CD4-positive, alpha-beta T cell (primary cell): Measurements from ENCODE around the gene PEF1. TPM values are rescaled to one million over a fixed set of nuclear protein-coding genes. Genes with fewer than 3 reads are reported as not detected.

Experiments
- ATAC-seq: fragments of 200-7000 bp; cut with Tn5 transposase; one replicate; pipeline ENCODE4 v1.10.0; 2022; ENCODE audit warnings: mild to moderate bottlenecking; ENCODE audit not compliant: poor library complexity
- CTCF ChIA-PET: fragments of 350-600 bp; sonication (Branson Sonifier 250); formaldehyde crosslinking; loops from one replicate; lab custom pipeline; 2021; ENCODE audit warnings: antibody characterized with exemption, inconsistent platforms; lab: Charles Lee
- POLR2A ChIA-PET: fragments of 350-600 bp; sonication (Branson Sonifier 250); formaldehyde crosslinking; loops from one replicate; lab custom pipeline; 2021; ENCODE audit warnings: antibody characterized with exemption, inconsistent platforms; lab: Charles Lee
- DNase-seq, 14 experiments: peaks; one replicate each; pipeline ENCODE4 v3.0.0-alpha.2; 2013 to 2020; ENCODE audit warnings: mixed read lengths in 2 of 14
- H3K27ac ChIP-seq, 2 donors: one replicate each; pipeline versions ENCODE4 v1.5.1 to v1.7.0; 2013; ENCODE audit warnings: low read length in 2 of 2, low read depth in 1 of 2, mild to moderate bottlenecking in 1 of 2
- H3K27me3 ChIP-seq, 2 experiments: 1 replicate in 1 of 2; 2 replicates in 1 of 2; pipeline versions ENCODE4 v1.6.1 to v1.7.0; 2013; ENCODE audit warnings: low read length in 2 of 2, control low read depth in 1 of 2, mild to moderate bottlenecking in 1 of 2, moderate library complexity in 1 of 2; ENCODE audit not compliant: insufficient read depth in 2 of 2, control insufficient read depth in 1 of 2
- H3K36me3 ChIP-seq: one replicate; pipeline ENCODE4 v1.6.1; 2013; ENCODE audit warnings: low read length, control low read depth; ENCODE audit not compliant: insufficient read depth
- H3K4me1 ChIP-seq: one replicate; pipeline ENCODE4 v1.6.1; 2013; ENCODE audit warnings: low read length, control low read depth; ENCODE audit not compliant: insufficient read depth
- H3K4me3 ChIP-seq: one replicate; pipeline ENCODE4 v1.5.1; 2013; ENCODE audit warnings: mild to moderate bottlenecking, low read length, moderate library complexity
- H3K9me3 ChIP-seq, 2 experiments: 1 replicate in 1 of 2; 2 replicates in 1 of 2; pipeline versions ENCODE4 v1.6.1 to v1.7.0; 2013; ENCODE audit warnings: low read length in 2 of 2, mild to moderate bottlenecking in 2 of 2, control low read depth in 1 of 2, moderate library complexity in 1 of 2; ENCODE audit not compliant: control insufficient read depth in 1 of 2, insufficient read depth in 1 of 2
- H3K27ac Mint-ChIP-seq: one replicate; pipeline ENCODE4 v1.8.0; 2020; ENCODE audit warnings: mixed read lengths
- H3K27me3 Mint-ChIP-seq: one replicate; pipeline ENCODE4 v1.8.0; 2021; ENCODE audit warnings: mixed read lengths
- H3K36me3 Mint-ChIP-seq: one replicate; pipeline ENCODE4 v1.8.0; 2021; ENCODE audit warnings: low read depth, mixed read lengths
- H3K4me1 Mint-ChIP-seq: one replicate; pipeline ENCODE4 v1.8.0; 2021; ENCODE audit warnings: low read depth, mixed read lengths
- H3K4me3 Mint-ChIP-seq: one replicate; pipeline ENCODE4 v1.8.0; 2020; ENCODE audit warnings: mild to moderate bottlenecking, mixed read lengths
- H3K9me3 Mint-ChIP-seq: one replicate; pipeline ENCODE4 v1.8.0; 2020; ENCODE audit warnings: mixed read lengths
- CTCF ChIP-seq: fragments of 200-600 bp; IDR thresholded peaks from one replicate; pipeline ENCODE4 v1.8.0; 2022; ENCODE audit warnings: antibody characterized with exemption, mild to moderate bottlenecking
- intact Hi-C, 2 experiments: fragments of 100-400 bp; cut with DNase I in 1 of 2; cut with micrococcal nuclease in 1 of 2; formaldehyde crosslinking; loops; one replicate each; pipeline versions ENCODE4 v1.15.1 to v1.9.0; 2023 to 2025; cut with DNase I, micrococcal nuclease
- total RNA-seq, 174 experiments: library from RNA in 2 of 174; stranded (reverse) in 2 of 174; gene quantifications; one replicate each; pipeline ENCODE4 v1.2.3 and lab custom pipeline; 2021 to 2026

PEF1 gene
- total RNA-seq, 2 experiments from 2014 or later, result 42.3 to 45.9 TPM

GRCh38 chr1:31654474-31654776 is 9.7 kb upstream of the PEF1 start:
- Histone ChIP-seq H3K4me1 (no peaks in the 10 kb centered on the region), H3K27ac (no peak overlapping the region), H3K27me3 (no peaks in the 10 kb centered on the region), H3K4me3 (no peak overlapping the region), H3K36me3 (no peaks in the 10 kb centered on the region), H3K9me3 (peaks cover 0 to 7% of the 10 kb centered on the region in 2 experiments)
- no peak overlapping the region for H3K27ac Mint-ChIP-seq
- no peaks in the 10 kb centered on the region for H3K4me1 Mint-ChIP-seq
- ChIA-PET CTCF (no interaction called here), POLR2A (interaction anchor here (1.3 to 1.5 kb wide), 2 partner anchors 9 to 11 kb away, joined by 3 read pairs; no protein-coding TSS in a partner anchor)
- no peak for TF ChIP-seq CTCF
- H3K9me3 Mint-ChIP-seq, result no peaks in the 10 kb centered on the region
- ATAC-seq, result no peak
- no peak for DNase-seq
- H3K4me3 Mint-ChIP-seq, result no peak overlapping the region
- no peaks in the 10 kb centered on the region for H3K36me3 Mint-ChIP-seq
- intact Hi-C loops, result no loop called here
- no peaks in the 10 kb centered on the region for H3K27me3 Mint-ChIP-seq

GRCh38 chr1:31653717-31654473 is 9.2 kb upstream of the PEF1 start:
- no peak for ATAC-seq
- no peak for TF ChIP-seq CTCF
- ChIA-PET POLR2A (interaction anchor here (1.3 to 1.5 kb wide), 2 partner anchors 9 to 10 kb away, joined by 3 read pairs; no protein-coding TSS in a partner anchor), CTCF (no interaction called here)
- H3K4me1 ChIP-seq, result no peaks in the 10 kb centered on the region
- Mint-ChIP-seq H3K4me1 (no peaks in the 10 kb centered on the region), H3K27ac (no peak overlapping the region), H3K4me3 (no peak overlapping the region), H3K27me3 (no peaks in the 10 kb centered on the region), H3K36me3 (no peaks in the 10 kb centered on the region), H3K9me3 (no peaks in the 10 kb centered on the region)
- intact Hi-C loops, result no loop called here
- no peak for DNase-seq
- H3K36me3 ChIP-seq, result no peaks in the 10 kb centered on the region
- H3K9me3 ChIP-seq, result peaks cover 0 to 7% of the 10 kb centered on the region in 2 experiments
- H3K27ac ChIP-seq, result no peak overlapping the region
- no peaks in the 10 kb centered on the region for H3K27me3 ChIP-seq
- no peak overlapping the region for H3K4me3 ChIP-seq

- H3K27me3 Mint-ChIP-seq, result no peaks in the 10 kb centered on the region
Measured at GRCh38 chr1:31652891-31653499, 8.3 kb upstream of the PEF1 start.

More at GRCh38 chr1:31652891-31653499, 8.3 kb upstream of the PEF1 start:
- Histone ChIP-seq H3K27me3 (no peaks in the 10 kb centered on the region), H3K4me3 (no peak overlapping the region), H3K27ac (no peak overlapping the region), H3K9me3 (peaks cover 0 to 4% of the 10 kb centered on the region in 2 experiments), H3K36me3 (no peaks in the 10 kb centered on the region), H3K4me1 (no peaks in the 10 kb centered on the region)
- H3K4me3 Mint-ChIP-seq, result no peak overlapping the region
- intact Hi-C loops, result no loop called here
- no peaks in the 10 kb centered on the region for H3K4me1 Mint-ChIP-seq
- POLR2A ChIA-PET, result no interaction called here
- no peak for DNase-seq
- no peaks in the 10 kb centered on the region for H3K9me3 Mint-ChIP-seq
- no peak overlapping the region for H3K27ac Mint-ChIP-seq
- CTCF ChIA-PET, result no interaction called here
- ATAC-seq, result no peak
- H3K36me3 Mint-ChIP-seq, result no peaks in the 10 kb centered on the region
- TF ChIP-seq CTCF, result no peak
